Femur (tissue), 1 donor: ENCODE results near the gene DCLK2.

Experiments
- DNase-seq: peaks from one replicate; pipeline ENCODE4 v3.0.0-alpha.2; 2017

Gene DCLK2

DNA sequence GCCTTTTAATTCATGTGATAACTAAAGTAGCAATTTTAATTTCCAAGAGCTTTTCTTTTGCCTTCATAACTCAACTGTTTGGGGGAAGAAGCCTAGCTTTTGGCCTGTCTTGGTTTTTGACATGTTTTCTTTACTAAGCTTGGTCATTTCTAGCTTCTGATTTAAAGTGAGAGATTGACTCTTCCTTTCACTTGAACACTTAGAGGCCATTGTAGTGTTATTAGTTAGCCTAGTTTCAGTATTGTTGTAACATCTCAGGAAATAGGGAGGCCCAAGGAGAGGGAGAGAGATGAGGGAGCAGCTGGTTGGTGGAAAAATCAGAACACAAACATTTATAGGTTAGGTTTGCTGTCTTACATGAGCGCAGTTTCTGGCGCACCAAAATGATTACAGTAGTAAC lies 44.8 kb downstream of the DCLK2 start:
- no peak for DNase-seq

DNA sequence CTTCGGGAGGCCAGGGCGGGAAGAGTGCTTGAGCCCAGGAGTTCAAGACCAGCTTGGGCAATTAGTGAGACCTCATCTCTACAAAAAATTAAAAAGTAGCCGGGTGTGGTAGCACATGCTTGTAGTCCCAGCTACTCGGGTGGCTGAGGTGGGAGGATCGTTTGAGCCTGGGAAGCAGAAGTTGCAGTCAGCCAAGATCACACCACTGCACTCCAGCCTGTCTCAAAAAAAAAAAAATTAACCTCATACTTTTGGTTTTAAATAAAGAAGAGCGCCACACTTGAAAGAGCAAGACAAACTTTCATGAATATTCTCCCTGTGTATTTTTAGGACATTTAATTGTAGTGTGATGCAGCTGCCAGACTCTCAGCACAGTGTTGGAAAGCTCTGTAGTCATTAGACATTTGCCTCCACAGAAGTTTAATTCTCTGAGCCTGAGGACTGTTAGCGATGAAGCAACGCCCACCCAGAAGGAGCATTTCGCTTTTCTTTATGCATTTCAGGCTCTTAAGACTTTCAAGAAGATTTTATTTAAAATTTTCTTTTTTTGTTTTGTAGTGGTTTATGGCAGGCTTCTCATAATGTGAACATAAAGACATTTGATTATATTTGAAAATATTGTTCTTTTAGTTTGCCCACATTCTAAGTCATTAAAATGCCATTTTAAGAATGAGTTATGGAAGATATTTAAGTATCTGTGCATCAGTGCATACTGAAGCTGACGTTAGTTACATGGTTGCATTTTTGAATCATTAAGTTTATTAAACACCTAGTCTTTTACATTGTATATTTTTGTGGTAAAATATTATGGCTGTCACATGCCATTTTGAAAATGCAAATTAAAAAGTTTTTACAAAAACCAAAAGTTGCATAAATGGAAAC lies 45.8 kb downstream of the DCLK2 start:
- no peak for DNase-seq

DNA sequence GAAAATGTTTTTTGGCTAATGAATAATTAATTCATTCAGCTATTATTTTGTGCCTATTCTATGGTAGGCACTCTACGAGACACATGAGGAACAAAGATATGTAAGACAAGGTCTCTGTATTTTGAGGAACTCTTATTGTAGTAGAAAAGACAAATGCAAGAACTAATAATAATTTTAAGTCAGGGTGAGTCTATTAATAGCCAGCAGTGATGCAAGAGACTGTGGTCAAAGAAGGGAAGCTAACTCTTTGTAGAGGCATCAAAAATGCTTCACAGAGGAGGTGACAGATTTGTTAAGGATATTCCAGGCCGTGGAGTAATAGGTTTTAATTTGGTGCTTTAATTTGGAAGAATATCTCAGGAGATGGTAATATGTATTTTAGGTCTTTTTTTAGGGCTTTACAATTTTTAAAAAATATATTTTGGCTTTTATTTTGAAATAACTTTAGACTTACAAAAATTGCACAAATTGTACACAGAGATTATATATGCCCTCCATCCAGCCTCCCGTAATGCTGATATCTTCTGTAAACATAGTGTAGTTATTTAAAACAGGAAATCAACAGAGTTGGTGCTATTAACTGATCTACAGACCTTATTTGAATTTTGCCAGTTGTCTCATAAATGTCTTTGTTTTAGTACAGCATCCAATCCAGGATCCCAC lies 48.1 kb downstream of the DCLK2 start:
- no peak for DNase-seq

DNA sequence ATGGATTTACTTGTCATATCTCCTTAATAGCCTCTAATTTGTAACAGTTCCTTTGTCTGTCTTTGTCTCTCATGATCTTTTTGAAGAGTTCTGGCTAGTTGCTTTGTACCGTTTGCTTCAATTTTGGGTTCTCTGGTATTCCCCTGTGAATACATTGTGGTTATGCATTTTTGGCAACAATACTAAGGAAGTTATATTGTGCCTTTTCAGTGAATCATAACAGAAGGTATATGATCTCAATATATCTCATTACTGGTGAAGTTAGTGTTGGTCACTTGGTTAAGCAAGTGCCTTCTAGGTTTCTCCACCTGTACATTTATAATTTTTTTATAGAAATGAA lies 48.6 kb downstream of the DCLK2 start:
- no peak for DNase-seq

GRCh38 chr4:150127757-150128156 lies 49.5 kb downstream of the DCLK2 start:
- no peak for DNase-seq

DNA sequence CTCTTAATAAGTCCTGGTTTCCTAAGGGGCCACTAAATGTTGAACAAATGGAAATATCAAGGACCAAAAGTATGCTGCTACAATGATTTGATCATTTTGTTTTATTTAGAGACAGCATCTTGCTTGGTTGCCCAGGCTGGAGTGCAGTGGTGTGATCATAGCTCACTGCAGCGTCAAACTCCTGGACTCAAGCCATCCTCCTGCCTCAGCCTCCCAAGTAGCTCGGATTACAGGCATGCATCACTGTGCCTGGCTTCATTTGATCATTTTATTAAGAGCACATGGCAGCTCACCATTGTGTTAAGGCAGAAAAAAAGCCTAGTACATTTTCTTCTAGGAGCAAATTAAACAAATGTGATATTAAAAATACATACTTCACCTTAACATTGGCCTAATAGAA lies 52.7 kb downstream of the DCLK2 start:
- peak; percentile 47 for DNase-seq

GRCh38 chr4:150131581-150132228 lies 53.5 kb downstream of the DCLK2 start:
- DNase-seq: no peak

GRCh38 chr4:150133605-150134004 lies 55.4 kb downstream of the DCLK2 start:
- no peak for DNase-seq

- DNase-seq: no peak
Measured at GRCh38 chr4:150135134-150135772, 57.0 kb downstream of the DCLK2 start.

- DNase-seq: no peak
Measured at GRCh38 chr4:150136036-150136435, 57.8 kb downstream of the DCLK2 start.

DNA sequence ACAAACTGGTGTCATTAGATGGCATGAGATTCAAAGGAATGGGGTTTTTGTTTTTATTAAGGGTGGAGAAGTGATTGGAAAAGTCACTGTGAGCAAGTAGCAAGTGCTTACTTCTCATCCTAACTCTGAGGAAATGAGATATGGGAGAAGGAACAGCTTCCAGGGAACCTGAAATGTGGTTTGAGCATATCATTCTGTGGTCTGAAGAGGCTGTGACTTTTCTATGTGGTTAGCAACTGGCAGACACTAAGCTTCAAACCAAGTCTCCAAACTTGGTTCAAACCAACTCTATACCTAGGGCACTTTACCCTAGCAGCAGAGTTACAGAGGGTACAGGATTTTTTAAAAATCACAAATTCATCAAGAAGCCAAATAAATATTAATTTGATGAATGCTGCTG lies 58.2 kb downstream of the DCLK2 start:
- no peak for DNase-seq

DNA sequence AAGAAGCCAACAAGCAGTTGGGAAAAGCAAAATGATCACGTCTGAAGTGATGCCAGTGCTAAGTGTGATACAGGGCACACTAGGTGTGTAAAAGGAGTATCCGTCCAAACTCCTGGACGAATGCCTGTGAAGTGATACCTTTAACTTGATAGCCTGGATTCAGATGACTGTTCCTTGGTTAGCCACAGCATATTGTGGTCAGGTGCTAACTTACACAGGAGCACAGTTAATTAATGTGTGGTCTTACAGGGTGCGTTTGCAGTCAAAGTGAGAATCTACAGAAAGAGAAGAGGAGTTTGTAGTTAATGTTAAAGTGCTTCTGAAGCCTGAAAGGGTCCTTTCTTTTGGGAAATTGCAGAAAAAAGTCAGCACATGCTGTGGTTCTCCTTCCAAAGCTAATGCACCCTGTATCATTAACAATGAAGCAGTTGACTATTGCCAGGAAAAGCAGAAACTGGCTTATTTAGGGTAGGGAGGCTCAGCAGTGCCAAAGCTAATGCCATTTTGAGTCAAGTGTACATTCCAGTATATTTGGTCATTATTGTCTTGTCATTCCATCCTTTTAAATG lies 61.1 kb downstream of the DCLK2 start:
- no peak for DNase-seq

DNA sequence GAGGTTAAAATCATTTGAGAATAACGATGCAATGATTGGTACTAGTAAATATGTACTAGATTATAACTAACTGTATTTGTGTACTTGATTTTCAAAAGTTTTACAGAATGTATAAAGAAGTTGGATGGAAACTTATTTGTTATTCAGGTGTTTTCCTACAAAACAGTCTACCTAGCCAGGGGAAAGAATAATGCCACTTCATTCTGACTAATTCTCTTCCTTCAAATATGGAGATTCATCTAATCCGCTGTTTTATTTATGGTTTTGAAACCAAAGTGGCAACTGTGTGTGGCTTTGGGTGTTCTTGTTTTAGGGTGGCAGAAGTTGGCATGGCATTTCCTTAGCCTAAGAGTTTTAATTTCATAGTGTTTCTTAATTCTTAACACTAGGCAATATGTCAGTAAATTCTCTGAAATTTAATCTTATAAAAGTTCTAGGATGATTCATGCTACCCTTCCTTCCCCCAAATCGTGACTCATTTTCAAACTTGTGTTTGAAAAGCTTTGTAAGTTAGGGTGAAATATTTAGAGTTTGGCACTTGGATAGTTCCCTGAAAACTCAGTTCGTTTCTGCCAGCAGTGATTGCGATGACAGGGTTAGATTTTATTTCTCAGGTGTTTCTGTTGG lies 62.6 kb downstream of the DCLK2 start:
- DNase-seq: no peak

DNA sequence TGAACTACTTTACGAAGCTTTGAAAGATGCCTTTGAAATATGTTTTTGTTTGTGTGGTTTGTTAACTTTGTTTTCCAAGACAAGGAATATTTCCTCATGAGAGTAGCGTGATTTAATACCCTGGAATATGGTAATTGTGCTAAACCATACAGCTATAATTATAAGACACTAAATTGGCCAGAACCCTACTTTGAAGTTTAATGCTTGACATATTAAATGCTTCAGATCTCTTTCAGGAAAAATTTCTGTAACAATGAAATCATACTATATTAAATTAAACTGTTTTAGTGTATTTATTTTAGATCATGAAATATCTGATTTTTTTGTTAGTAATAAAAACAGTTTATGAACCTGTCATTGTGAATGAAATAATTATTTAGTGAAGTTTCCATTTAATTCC lies 63.5 kb downstream of the DCLK2 start:
- no peak for DNase-seq

GRCh38 chr4:150142831-150143230 lies 64.6 kb downstream of the DCLK2 start:
- no peak for DNase-seq

- DNase-seq: no peak
Measured at GRCh38 chr4:150145090-150145945, 67.1 kb downstream of the DCLK2 start.

DNA sequence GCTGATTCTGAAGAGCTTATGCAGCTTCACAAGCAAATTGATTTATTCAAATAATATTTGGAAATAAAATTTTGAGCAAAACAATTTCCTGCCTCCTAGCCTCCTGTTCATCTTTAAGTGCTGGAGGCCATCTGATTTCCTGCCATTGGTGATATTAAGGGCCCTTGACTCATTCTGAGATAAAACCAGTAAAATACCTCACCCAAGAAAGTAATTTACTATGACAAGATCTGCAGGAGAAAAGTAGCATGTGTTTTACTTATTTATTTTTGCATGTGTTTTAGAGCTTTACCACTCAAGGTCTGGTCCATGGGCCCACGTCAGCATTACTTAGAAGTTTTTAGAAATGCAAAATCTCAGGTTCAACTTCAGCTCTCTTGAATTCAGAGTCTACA lies 67.7 kb downstream of the DCLK2 start:
- DNase-seq: no peak

DNA sequence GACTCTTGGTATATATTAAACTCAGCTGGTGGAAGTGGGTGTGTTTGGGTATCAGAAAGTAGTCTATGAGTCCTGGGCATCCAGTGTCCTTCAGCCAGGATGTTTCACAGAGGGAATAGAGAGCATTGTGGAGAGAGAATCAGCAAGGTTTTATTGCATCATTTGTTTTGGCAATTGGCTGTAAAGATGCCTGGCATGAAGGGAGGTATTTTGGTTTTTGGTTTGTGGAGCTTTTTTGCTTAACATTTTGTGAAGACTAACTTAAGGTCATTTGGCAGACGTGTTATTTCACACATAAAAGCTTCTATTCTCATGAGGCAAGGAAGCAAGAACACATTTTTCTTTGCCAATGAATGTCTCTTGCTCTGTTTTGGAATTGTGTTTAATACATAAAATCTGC lies 71.1 kb downstream of the DCLK2 start:
- DNase-seq: no peak

GRCh38 chr4:150150629-150151062 lies 72.4 kb downstream of the DCLK2 start:
- DNase-seq: no peak

- DNase-seq: no peak
Measured at GRCh38 chr4:150152766-150153165, 74.5 kb downstream of the DCLK2 start.

DNA sequence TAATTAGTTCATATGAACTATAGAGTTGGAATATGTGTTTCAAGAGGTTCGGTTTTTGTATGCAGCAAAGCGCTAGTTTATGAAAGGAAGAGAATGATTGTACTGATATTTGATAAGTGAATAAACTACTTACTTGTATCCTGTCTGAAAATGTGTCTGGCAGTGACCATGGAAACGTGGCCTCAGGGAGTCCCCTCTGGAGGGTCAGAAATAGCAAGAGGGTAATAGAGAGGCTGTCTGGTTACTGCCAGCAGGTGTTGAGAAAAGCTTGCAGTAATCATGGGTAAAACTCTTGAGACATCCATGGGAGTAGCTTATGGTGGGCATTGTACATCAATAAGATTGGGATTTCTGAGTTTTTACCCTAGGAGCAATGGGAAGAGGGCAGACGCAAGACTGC lies 77.1 kb downstream of the DCLK2 start:
- no peak for DNase-seq

DNA sequence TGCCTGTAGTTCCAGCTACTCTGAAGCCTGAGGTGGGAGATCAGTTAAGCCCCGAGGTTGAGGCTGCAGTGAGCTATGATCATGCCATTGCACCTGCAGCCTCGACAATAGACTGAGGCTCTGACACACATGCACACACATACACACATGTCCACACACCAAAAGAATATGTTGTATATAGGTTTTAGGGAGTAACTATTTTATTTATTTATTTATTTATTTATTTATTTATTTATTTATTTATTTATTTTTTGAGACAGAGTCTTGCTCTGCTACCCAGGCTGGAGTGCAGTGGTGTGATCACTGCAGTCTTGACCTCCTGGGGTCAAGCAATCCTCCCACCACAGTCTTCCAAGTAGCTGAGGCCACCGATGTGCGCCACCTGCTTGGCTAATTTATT lies 78.3 kb downstream of the DCLK2 start:
- no peak for DNase-seq
